Fibroblast of gingiva (primary cell): Measurements from ENCODE around the gene INTS3.

Source experiments
- DNase-seq: peaks from one replicate; pipeline ENCODE4 v3.0.0-alpha.2; 2011; ENCODE audit warnings: low read depth

Gene INTS3

GRCh38 chr1:153795934-153796785 is 68.3 kb downstream of the INTS3 start:
- no peak for DNase-seq

- peak; percentile 42 for DNase-seq
Measured at GRCh38 chr1:153796786-153797659, 69.2 kb downstream of the INTS3 start.

DNA sequence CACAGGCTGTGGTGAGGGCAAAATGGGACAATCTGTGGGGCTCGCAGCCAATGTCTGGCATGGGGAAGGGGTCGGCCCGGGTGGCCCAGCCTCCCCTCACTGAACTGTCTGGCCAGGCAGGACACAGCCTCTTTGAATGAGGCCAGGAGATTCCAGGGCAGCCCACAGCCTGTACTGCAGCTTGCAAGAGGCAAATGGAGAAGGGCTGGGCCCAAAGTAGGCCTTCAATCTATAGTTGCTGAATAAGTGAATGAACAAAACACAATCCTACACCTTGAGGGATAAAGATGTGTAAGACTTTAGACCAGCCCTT is 70.6 kb downstream of the INTS3 start:
- DNase-seq, result no peak

DNA sequence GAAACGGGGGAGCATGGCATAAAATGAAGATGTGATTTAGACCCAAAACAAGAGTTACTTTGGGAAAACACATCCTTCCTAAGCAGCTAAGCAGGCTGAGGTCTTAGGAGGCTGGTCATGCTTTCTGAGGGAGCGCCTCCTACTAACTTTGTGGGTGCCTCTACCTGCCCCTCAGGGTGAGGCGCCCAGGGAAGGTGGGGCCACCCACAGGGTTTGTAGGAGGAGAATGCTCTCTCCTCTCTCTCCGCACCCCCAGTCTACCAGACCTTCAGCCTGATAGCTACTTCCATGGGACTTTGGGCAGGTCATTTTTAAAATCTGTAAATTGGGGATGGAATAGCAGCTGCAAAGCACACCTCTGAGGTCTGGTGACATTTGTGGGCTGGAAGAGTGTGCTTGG is 71.2 kb downstream of the INTS3 start:
- DNase-seq, result no peak

DNA sequence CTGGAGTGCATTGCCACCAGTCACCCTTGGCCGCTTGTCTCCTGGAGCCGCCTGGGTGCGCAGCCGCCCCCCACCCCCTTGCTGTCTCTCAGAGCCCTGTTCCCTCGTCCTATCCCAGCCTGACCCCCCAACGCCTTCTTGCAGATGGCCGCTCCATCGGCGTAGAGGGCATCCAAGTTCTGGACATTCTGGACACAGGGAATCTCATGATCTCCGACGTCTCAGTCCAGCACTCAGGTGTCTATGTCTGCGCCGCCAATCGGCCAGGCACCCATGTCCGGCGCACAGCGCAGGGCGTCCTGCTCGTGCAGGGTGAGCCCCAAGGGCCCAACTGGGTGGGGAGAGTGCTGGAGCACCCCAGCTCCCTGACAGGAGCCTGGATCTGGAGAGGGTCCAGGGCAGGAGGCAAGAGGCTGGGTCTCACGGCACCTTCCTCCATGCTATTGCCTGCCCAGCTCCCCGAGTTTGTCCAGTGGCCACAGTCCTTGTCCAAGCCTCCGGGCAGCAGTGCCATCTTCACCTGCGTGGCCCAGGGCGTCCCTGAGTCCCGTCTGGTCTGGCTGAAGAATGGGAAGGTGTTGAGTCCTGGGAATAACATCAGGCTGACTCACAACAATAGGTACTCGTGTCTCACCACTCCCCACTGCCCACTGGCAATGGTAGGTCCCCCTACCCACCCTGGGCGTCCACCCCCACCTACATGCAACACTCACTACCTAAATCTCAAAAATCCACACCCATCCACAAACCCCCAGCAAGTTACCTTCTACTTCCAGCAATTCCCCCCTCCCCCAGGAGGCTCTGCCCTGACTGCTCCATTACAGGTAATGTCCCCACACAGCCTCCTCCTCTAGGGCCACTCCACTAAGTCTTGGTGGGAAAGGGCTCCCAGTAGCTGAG is 72.0 kb downstream of the INTS3 start:
- no peak for DNase-seq

DNA sequence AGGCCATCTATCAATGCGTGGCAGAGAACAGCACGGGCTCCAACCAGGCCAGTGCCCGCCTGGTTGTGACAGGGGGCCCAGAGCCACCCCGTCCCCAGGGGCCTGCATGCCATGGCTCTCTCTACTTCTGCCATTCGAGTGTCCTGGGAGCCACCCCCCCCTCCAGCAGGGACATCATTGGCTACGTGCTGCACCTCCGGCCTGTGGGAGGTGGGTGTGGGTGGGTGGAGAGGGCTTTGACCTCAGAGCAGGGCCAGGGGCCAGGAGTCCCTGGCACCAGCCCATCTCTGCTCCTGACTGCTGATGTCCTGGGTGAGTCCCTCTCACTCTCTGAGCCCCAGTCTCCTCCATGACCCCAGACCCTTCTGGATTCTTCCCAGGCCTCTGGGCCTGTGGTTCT is 72.7 kb downstream of the INTS3 start:
- DNase-seq, result no peak

DNA sequence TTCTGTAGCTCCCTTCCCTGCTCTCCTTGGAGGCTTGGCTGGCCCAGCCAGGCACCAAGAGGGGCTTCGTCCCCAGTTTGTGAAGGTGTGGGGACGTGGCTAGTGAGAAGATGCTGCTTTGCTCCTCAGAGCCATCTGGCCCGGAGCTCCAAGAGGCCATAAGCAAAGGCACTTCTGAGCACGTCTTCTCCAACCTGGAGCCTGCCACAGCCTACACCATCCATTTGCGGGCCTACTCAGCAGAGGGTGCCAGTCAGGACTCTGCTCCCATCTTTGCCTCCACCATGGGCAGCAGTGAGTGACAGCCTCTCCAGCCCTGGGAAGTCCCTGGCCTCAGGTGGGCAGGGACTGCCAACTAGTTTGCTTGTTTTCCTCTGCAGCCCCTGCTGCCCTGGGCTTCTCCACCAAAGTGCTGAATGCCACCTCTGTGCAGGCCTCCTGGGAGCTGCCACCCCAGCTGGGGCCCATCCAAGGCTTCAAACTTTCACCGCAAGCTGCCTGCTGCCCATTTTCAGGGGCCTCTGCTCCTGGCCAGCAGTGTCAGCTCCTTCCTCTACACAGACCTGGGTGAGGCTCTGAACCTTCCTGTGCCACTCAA is 73.3 kb downstream of the INTS3 start:
- no peak for DNase-seq

DNA sequence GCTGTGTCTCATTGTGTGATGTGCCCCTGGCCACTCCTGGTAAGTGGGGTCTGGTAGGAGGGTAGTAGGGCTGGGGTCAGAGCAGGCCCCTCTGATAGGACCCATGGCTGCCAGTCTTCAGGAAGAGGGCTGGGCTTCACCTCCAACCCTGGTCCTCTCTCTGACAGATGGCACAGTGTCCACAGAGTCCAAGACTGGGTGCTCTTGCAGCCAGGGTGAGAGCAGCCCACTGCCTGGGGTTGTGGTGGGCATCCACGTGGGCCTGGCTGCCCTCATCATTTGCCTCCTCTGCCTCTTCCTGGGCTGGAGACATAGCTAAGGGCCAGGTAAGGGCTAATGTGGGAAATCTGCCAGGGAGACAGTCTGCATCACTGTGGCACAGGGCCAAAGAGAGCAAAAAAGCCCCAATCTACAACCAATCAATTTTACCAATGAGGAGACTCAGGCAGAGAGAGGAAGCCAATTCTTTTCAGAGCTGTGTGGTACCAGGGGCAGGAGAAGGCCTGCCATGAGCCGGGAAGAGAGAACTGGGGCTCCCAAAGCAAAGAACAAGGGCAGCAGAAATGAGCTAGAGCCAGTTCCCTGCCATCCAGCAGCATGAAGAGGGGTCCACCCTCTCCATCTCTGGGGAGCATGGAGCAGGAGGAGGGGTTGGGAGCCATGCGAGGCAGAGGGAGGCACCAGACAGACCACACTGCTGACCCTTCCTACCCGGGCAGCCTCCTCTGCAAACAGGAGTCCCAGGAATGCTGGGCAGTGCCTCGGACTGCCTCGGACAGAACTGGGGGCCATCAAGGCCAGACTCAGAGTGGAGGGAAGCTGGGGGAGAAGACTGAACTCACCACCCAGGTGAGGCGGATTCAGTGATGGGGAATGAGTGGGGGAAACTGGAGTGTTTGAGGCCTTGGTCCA is 74.2 kb downstream of the INTS3 start:
- DNase-seq, result no peak

- DNase-seq, result no peak
Measured at GRCh38 chr1:153803470-153804056, 75.7 kb downstream of the INTS3 start.

- DNase-seq, result no peak
Measured at GRCh38 chr1:153804112-153804511, 76.3 kb downstream of the INTS3 start.

- peak; percentile 78 for DNase-seq
Measured at GRCh38 chr1:153805042-153805745, 77.3 kb downstream of the INTS3 start.

GRCh38 chr1:153805886-153806719 is 78.3 kb downstream of the INTS3 start:
- no peak for DNase-seq

DNA sequence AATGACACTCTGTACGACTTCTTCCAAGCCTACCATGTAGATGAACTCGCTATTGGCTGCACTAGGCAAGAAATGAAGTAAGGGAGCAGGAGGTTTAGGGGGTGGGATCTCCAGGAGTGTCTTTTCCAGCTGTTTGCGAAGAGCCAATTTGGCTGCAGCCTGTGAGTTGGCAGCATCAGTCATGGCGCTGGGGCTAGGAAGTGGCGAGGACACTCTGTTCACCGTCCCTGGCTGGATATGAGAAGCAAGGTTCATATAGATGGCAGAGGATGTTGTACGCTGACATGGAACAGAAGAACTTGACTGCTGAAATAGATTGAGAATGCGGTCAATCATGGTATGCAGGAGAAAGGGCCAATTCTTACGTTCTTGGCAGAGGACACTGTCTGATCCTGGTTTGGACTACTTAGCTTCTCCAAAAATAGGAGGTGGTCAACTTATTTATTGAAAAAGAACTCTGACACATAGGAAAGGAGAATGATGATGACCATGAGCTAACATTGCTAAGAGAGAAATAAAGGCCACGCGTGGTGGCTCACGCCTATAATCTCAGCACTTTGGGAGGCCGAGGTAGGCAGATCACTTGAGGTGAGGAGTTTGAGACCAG is 88.5 kb downstream of the INTS3 start:
- peak; percentile 18 for DNase-seq

DNA sequence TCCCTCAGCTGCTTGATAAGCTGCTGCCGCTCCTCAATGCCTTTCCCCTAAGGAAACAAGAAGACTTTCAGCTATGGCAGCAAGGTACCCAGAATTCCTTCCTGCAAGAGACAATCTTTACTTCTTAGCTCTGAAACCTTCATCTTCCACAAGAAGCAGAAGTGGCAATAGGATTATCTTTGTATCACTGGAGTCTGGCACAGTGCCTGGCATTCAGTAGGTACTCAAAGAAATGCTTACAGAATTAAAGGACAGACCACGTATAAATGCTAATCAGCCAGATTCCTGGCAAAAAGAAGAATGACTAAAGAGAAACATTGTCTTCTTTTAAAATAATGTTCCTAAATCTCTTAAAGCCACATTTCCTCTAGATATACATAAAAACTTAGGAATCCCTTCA is 91.0 kb downstream of the INTS3 start:
- DNase-seq, result no peak
